Immature natural killer cell (primary cell): ENCODE results near the gene UGCG. TPM values are rescaled to one million over a fixed set of nuclear protein-coding genes. Genes with fewer than 3 reads are reported as not detected.

Experiments
- DNase-seq, 3 donors: peaks; one replicate each; pipeline ENCODE4 v3.0.0; 2022; ENCODE audit warnings: mixed read lengths in 1 of 3
- H3K27ac Mint-ChIP-seq, 6 donors: one replicate each; pipeline ENCODE4 v1.8.0; 2020; ENCODE audit warnings: mixed read lengths in 6 of 6, mild to moderate bottlenecking in 5 of 6, inconsistent platforms in 4 of 6, moderate library complexity in 3 of 6
- H3K27me3 Mint-ChIP-seq, 3 donors: one replicate each; pipeline ENCODE4 v1.8.0; 2020 to 2021; ENCODE audit warnings: low read depth in 3 of 3, mild to moderate bottlenecking in 3 of 3, mixed read lengths in 3 of 3, moderate library complexity in 3 of 3, inconsistent platforms in 1 of 3
- H3K36me3 Mint-ChIP-seq, 3 donors: one replicate each; pipeline ENCODE4 v1.8.0; 2020; ENCODE audit warnings: mixed read lengths in 3 of 3, inconsistent platforms in 2 of 3, mild to moderate bottlenecking in 2 of 3
- H3K4me1 Mint-ChIP-seq, 2 donors: one replicate each; pipeline ENCODE4 v1.8.0; 2020; ENCODE audit warnings: inconsistent platforms in 2 of 2, mild to moderate bottlenecking in 2 of 2, mixed read lengths in 2 of 2, moderate library complexity in 1 of 2
- H3K4me3 Mint-ChIP-seq, 5 donors: one replicate each; pipeline ENCODE4 v1.8.0; 2020; ENCODE audit warnings: mild to moderate bottlenecking in 5 of 5, mixed read lengths in 5 of 5, inconsistent platforms in 3 of 5, moderate library complexity in 3 of 5
- H3K9me3 Mint-ChIP-seq, 6 donors: one replicate each; pipeline ENCODE4 v1.8.0; 2020; ENCODE audit warnings: mild to moderate bottlenecking in 6 of 6, mixed read lengths in 6 of 6, inconsistent platforms in 4 of 6, moderate library complexity in 3 of 6
- polyA plus RNA-seq, 3 donors: library from polyadenylated mRNA; unstranded; fragments of 300-500 nt; fragmentation: Illumina TruSeq; gene quantifications; one replicate each; pipeline ENCODE4 v1.2.3, GENCODE V29; 2021

Gene UGCG
- polyA plus RNA-seq, 3 donors from 2014 or later = 3.0 to 7.1 (median 6.8) TPM

DNA sequence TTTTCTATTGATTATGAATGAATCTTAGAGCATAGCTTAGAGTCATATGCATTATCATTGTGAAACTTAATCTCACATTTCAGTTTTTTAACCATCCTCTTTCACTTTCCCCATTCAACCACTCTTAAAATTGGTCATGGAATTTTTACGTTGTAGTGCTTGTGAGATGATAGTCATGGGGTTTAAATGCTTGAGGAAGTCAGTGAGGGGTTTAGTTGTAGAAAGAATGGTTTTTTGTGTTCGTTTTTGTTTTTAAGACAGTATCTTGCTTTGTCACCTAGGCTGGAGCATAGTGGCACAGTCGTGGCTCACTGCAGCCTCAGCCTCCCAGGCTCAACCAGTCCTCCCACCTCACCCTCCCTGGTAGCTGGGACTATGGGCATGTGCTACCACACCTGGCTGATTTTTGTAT is 19.6 kb downstream of the UGCG start:
- Mint-ChIP-seq H3K27me3 (peaks cover 0 to 1% (median 0%) of the 10 kb centered on the region in 3 donors), H3K4me1 (peaks cover 37 to 57% of the 10 kb centered on the region in 2 donors), H3K36me3 (peaks cover 3 to 13% (median 9%) of the 10 kb centered on the region in 3 donors), H3K27ac (peak overlapping the region in 3 of 6 donors; percentile 43 to 82 (median 51)), H3K9me3 (no peaks in the 10 kb centered on the region), H3K4me3 (peak overlapping the region in 1 of 5 donors; percentile 42)
- no peak for DNase-seq

DNA sequence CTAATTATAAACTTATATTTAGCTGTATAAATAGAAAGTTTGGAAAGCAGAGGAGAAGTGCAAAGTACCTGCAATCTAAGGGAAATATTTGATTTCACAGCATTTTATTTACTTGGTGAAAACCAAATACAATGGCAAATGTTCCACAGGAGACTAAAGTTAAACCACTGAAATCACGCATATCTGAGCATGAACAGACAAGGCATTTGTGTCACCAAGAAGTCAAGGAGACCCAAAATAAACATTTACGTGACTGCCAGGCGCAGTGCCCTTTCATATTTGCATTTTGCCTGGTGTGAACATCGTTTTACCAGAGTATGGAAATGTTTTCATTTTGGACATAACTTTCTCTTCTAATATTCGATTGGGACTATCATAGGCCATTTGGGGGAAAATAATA is 20.6 kb downstream of the UGCG start:
- Mint-ChIP-seq H3K4me1 (peaks cover 30 to 47% of the 10 kb centered on the region in 2 donors), H3K27ac (no peak overlapping the region), H3K9me3 (no peaks in the 10 kb centered on the region), H3K4me3 (no peak overlapping the region), H3K27me3 (no peaks in the 10 kb centered on the region), H3K36me3 (peaks cover 3 to 13% (median 9%) of the 10 kb centered on the region in 3 donors)
- DNase-seq = no peak

DNA sequence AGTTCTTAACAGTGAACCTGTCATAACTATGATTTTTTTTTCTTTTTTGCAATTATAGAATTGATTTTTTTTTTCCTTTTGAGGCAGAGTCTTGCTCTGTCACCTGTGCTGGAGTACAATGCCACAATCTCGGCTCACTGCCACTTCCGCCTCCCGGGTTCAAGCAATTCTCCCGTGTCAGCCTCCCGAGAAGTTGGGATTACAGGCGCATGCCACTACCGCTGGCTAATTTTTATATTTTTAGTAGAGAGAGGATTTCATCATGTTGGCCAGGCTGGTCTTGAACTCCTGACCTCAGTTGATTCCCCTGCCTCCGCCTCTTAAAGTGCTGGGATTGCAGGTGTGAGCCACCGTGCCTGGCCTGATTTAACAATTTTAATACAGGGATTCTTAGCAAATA is 21.4 kb downstream of the UGCG start:
- Mint-ChIP-seq H3K27me3 (no peaks in the 10 kb centered on the region), H3K9me3 (no peaks in the 10 kb centered on the region), H3K27ac (no peak overlapping the region), H3K4me3 (no peak overlapping the region), H3K4me1 (peaks cover 24 to 40% of the 10 kb centered on the region in 2 donors), H3K36me3 (peaks cover 3 to 13% (median 9%) of the 10 kb centered on the region in 3 donors)
- DNase-seq = no peak

GRCh38 chr9:111919875-111920274 is 23.3 kb downstream of the UGCG start:
- Mint-ChIP-seq H3K9me3 (no peaks in the 10 kb centered on the region), H3K27ac (no peak overlapping the region), H3K36me3 (peaks cover 3 to 11% (median 6%) of the 10 kb centered on the region in 3 donors), H3K4me3 (no peak overlapping the region), H3K27me3 (no peaks in the 10 kb centered on the region), H3K4me1 (peaks cover 10 to 21% of the 10 kb centered on the region in 2 donors)
- DNase-seq = no peak

DNA sequence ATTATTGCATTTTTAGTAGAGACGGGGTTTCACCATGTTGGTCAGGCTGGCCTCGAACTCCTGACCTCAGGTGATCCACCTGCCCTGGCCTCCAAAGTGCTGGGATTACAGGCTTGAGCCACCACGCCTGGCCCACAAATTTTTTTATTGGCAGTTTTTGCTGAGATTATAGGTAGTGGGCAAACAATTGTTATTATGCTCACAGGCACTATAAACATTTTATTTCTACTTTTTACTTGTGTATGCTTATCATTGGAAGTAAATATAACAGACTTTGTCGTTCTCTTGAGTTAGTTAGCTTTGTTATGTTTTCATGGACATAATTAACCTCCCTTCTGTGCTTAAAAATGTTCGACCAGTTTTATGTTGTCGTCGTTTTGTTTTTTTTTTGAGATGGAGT is 23.9 kb downstream of the UGCG start:
- Mint-ChIP-seq H3K27me3 (no peaks in the 10 kb centered on the region), H3K27ac (no peak overlapping the region), H3K4me3 (no peak overlapping the region)

GRCh38 chr9:111922324-111923013 is 25.9 kb downstream of the UGCG start:
- Mint-ChIP-seq H3K36me3 (peaks cover 3 to 7% (median 3%) of the 10 kb centered on the region in 3 donors), H3K9me3 (no peaks in the 10 kb centered on the region), H3K4me1 (peaks cover 23 to 27% of the 10 kb centered on the region in 2 donors), H3K4me3 (no peak overlapping the region), H3K27ac (peak overlapping the region in 4 of 6 donors; percentile 25 to 67 (median 51)), H3K27me3 (peaks cover 0 to 6% (median 5%) of the 10 kb centered on the region in 3 donors)
- DNase-seq = no peak

More for the DNA sequence above, 23.9 kb downstream of the UGCG start:
- no peaks in the 10 kb centered on the region for H3K9me3 Mint-ChIP-seq
- no peak for DNase-seq
- H3K4me1 Mint-ChIP-seq = peaks cover 11 to 20% of the 10 kb centered on the region in 2 donors
- H3K36me3 Mint-ChIP-seq = peaks cover 3 to 8% (median 6%) of the 10 kb centered on the region in 3 donors

- Mint-ChIP-seq H3K27me3 (peaks cover 0 to 8% (median 5%) of the 10 kb centered on the region in 3 donors), H3K4me3 (no peak overlapping the region), H3K27ac (peak overlapping the region in 2 of 6 donors; percentile 7 to 45), H3K4me1 (peaks cover 35 to 38% of the 10 kb centered on the region in 2 donors), H3K36me3 (peaks cover 0 to 4% (median 1%) of the 10 kb centered on the region in 3 donors), H3K9me3 (no peaks in the 10 kb centered on the region)
- no peak for DNase-seq
Measured at GRCh38 chr9:111924281-111924680, 27.7 kb downstream of the UGCG start.

DNA sequence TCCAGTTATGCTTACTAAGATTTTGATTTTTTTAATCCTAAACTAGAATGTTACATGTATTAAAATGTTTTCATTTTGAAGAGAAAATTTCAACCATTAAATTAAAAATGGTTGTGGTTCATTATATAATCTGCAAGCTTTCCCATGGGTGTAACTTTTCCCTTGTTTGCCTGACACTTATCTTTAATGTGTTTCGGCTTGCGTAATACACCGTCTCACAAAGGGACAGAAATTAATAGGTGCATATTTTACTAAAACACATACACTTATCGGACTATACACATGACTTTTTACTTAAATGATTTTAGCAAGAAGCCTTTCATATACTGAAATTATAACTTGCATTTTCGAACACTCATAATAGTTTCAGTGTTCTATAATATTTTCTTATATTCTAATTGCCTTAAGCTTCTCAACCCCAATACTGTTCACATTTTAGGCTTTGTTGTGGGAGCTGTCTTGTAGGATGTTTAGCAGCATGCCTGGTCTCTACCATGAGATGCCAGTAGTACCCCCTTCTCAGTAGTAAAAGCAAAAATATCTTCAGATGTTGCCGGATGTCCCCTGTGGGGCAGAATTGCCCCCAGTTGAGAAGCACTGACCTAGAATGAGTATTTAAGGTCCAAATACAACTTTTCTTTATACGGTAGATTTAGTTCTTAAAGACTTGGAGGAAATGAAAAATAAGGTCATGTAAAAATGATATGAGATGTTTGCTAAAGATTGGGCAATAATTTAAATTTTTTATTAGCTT is 28.6 kb downstream of the UGCG start:
- DNase-seq = no peak
- peaks cover 0 to 8% (median 5%) of the 10 kb centered on the region in 3 donors for H3K27me3 Mint-ChIP-seq
- H3K4me3 Mint-ChIP-seq = no peak overlapping the region
- peaks cover 0 to 3% (median 0%) of the 10 kb centered on the region in 3 donors for H3K36me3 Mint-ChIP-seq
- H3K4me1 Mint-ChIP-seq = peaks cover 35 to 38% of the 10 kb centered on the region in 2 donors
- H3K9me3 Mint-ChIP-seq = no peaks in the 10 kb centered on the region
- H3K27ac Mint-ChIP-seq = peak overlapping the region; percentile 69 to 88 (median 78)

DNA sequence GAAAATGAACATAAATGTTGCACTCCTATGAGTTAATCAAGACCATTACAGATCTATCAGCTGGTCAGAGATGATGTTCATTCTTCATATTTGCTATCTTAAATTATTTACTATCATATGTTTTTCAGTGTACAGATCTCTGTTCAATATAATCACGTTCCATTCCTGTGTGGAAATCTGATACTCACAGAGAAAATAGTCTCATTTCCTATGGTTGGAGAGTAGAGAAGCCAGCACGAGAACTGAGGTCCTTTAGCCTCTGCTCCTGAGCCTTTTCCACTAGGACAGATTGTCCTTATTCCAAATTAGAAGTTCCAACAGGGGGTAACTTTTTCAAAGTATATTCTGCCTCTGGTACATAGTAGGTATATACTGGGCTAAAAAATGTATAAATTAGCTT is 29.2 kb downstream of the UGCG start:
- Mint-ChIP-seq H3K27ac (peak overlapping the region; percentile 68 to 88 (median 78)), H3K9me3 (no peaks in the 10 kb centered on the region), H3K27me3 (peaks cover 0 to 8% (median 5%) of the 10 kb centered on the region in 3 donors), H3K36me3 (peaks cover 0 to 5% (median 3%) of the 10 kb centered on the region in 3 donors), H3K4me1 (peaks cover 35 to 38% of the 10 kb centered on the region in 2 donors), H3K4me3 (no peak overlapping the region)
- no peak for DNase-seq

DNA sequence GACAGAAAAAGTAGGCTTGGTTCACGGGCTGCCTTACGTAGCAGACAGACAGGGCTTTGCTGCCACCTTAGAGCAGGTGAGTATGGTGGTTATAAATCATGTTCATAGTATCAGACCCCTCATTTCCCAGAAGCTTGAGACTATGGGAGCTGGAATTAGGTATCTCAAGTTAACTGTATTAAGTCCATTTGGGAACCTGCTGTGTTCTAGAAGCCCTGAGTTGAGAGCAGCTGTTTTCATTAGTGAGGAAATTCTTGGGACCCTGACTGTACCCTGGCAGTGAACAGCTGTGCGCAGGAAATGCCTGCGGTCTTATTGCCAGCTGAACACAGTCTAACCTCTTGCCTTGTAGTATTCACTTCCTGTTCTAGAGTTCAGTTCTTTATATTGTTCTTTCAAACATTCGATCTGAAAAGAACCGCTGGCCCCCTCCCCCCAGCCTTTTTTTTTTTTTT is 29.8 kb downstream of the UGCG start:
- H3K36me3 Mint-ChIP-seq = peaks cover 0 to 11% (median 3%) of the 10 kb centered on the region in 3 donors
- H3K9me3 Mint-ChIP-seq = no peaks in the 10 kb centered on the region
- DNase-seq = peak; percentile 42 to 60 (median 44)
- peak overlapping the region; percentile 69 to 93 (median 91) for H3K27ac Mint-ChIP-seq
- H3K4me1 Mint-ChIP-seq = peaks cover 35 to 38% of the 10 kb centered on the region in 2 donors
- peaks cover 0 to 8% (median 5%) of the 10 kb centered on the region in 3 donors for H3K27me3 Mint-ChIP-seq
- H3K4me3 Mint-ChIP-seq = peak overlapping the region; percentile 70 to 81 (median 75)

DNA sequence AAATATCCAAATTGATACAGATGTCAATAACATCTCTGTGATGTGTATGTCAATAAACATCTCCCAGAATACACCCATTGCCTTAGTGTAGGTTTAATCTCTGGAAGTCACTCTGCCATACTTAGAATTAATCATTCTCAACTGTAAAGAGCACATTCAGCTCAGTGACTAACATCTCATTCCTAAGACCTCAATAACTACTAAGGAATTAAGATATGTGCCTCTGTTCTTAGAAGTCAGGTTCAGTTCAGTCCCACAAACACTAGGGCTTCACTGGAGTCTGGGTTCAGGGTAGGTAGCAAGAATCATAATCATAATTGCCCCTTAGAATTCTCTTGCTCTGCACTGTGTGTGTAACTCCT is 31.7 kb downstream of the UGCG start:
- H3K36me3 Mint-ChIP-seq = peaks cover 9 to 26% (median 11%) of the 10 kb centered on the region in 3 donors
- H3K9me3 Mint-ChIP-seq = no peaks in the 10 kb centered on the region
- H3K27ac Mint-ChIP-seq = peak overlapping the region in 5 of 6 donors; percentile 32 to 81 (median 71)
- peak overlapping the region in 3 of 5 donors; percentile 28 to 67 (median 44) for H3K4me3 Mint-ChIP-seq
- peaks cover 0 to 8% (median 5%) of the 10 kb centered on the region in 3 donors for H3K27me3 Mint-ChIP-seq
- DNase-seq = no peak
- peaks cover 35 to 38% of the 10 kb centered on the region in 2 donors for H3K4me1 Mint-ChIP-seq

DNA sequence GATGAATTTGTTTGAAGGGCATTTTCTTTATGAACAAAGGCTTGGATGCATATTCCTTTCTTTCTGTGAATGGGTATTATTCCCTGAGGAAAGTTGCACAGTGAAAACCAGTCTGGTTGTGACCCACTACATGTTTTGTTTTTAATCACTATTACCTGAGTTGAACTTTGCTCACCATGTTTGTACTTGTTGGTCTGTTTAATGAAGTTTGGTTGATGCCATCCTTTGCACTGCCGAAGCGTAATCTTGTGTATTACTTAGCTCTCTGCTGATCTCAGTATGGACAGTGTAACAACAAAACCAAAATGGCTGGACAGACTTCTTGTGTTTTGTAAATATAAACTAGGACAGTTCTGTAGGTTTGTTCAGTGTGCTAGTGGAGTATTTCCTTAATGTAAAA is 38.1 kb downstream of the UGCG start:
- H3K27me3 Mint-ChIP-seq = peaks cover 0 to 3% (median 1%) of the 10 kb centered on the region in 3 donors
- no peaks in the 10 kb centered on the region for H3K9me3 Mint-ChIP-seq
- peaks cover 17 to 36% (median 24%) of the 10 kb centered on the region in 3 donors for H3K36me3 Mint-ChIP-seq
- peaks cover 23% of the 10 kb centered on the region in 2 donors for H3K4me1 Mint-ChIP-seq
- DNase-seq = no peak
- no peak overlapping the region for H3K4me3 Mint-ChIP-seq
- H3K27ac Mint-ChIP-seq = no peak overlapping the region

GRCh38 chr9:111936391-111936790 is 39.8 kb downstream of the UGCG start:
- peaks cover 17 to 25% (median 24%) of the 10 kb centered on the region in 3 donors for H3K36me3 Mint-ChIP-seq
- peaks cover 23% of the 10 kb centered on the region in 2 donors for H3K4me1 Mint-ChIP-seq
- H3K4me3 Mint-ChIP-seq = no peak overlapping the region
- peaks cover 0 to 3% (median 1%) of the 10 kb centered on the region in 3 donors for H3K27me3 Mint-ChIP-seq
- H3K27ac Mint-ChIP-seq = peak overlapping the region in 2 of 6 donors; percentile 28 to 69
- H3K9me3 Mint-ChIP-seq = no peaks in the 10 kb centered on the region
- DNase-seq = no peak
